SU-DHL-6 (cell line): ENCODE results near the gene CTPS1.

Source experiments
- H2AFZ ChIP-seq: fragments of 200-600 bp; sonication (generic); 2 replicates; pipeline ENCODE4 v1.6.1; 2014; ENCODE audit warnings: low read depth, mild to moderate bottlenecking, moderate library complexity, mixed read lengths, antibody characterized with exemption, low read length; ENCODE audit not compliant: severe bottlenecking
- H3F3A ChIP-seq: fragments of 200-600 bp; shearing (Covaris generic); 2 replicates; pipeline ENCODE4 v1.6.0; 2016; ENCODE audit warnings: antibody characterized with exemption, mild to moderate bottlenecking; ENCODE audit not compliant: insufficient read depth
- H3K27ac ChIP-seq: fragments of 200-600 bp; sonication (generic); 2 replicates; pipeline ENCODE4 v1.5.1; 2016; ENCODE audit warnings: low read depth, mild to moderate bottlenecking, low read length, moderate library complexity, mixed read lengths
- H3K27me3 ChIP-seq: fragments of 200-600 bp; sonication (generic), shearing (Covaris generic); 2 replicates; pipeline ENCODE4 v1.6.0; 2014; ENCODE audit warnings: mild to moderate bottlenecking, low read length
- H3K36me3 ChIP-seq: fragments of 200-600 bp; sonication (generic); 2 replicates; pipeline ENCODE4 v1.6.1; 2014; ENCODE audit warnings: mild to moderate bottlenecking, low read length, mixed read lengths
- H3K4me2 ChIP-seq: fragments of 300-600, 200-600 bp; shearing (Covaris generic), sonication (generic); 2 replicates; pipeline ENCODE4 v1.6.0; 2014; ENCODE audit warnings: low read length, low read depth, mild to moderate bottlenecking; ENCODE audit not compliant: poor library complexity, severe bottlenecking
- H3K4me3 ChIP-seq: fragments of 200-600 bp; sonication (generic); 2 replicates; pipeline ENCODE4 v1.5.1; 2014; ENCODE audit warnings: antibody characterized with exemption, low read length, mild to moderate bottlenecking, mixed read lengths; ENCODE audit not compliant: insufficient read depth, poor library complexity, severe bottlenecking
- H3K79me2 ChIP-seq: fragments of 200-600 bp; sonication (generic); 2 replicates; pipeline ENCODE4 v1.6.1; 2014; ENCODE audit warnings: mild to moderate bottlenecking, low read length, moderate library complexity; ENCODE audit not compliant: insufficient read depth
- H3K9ac ChIP-seq: fragments of 200-600 bp; sonication (generic); 2 replicates; pipeline ENCODE4 v1.7.0; 2014; ENCODE audit warnings: mild to moderate bottlenecking, low read length
- H3K9me2 ChIP-seq: fragments of 200-600 bp; sonication (generic); replicated peaks from 2 replicates; pipeline ENCODE4 v1.6.1; 2014; ENCODE audit warnings: low read length; ENCODE audit not compliant: insufficient read depth
- H3K9me3 ChIP-seq: fragments of 200-600 bp; sonication (generic); 2 replicates; pipeline ENCODE4 v1.6.1; 2014; ENCODE audit warnings: low read length, mixed read lengths; ENCODE audit not compliant: insufficient read depth
- H4K20me1 ChIP-seq: fragments of 200-600 bp; sonication (generic); 2 replicates; pipeline ENCODE4 v1.6.1; 2014; ENCODE audit warnings: low read depth, mild to moderate bottlenecking, antibody characterized with exemption, low read length, moderate library complexity, mixed read lengths
- EZH2phosphoT487 ChIP-seq: fragments of 200-600 bp; sonication (generic), shearing (Covaris generic); conservative IDR thresholded peaks from 2 replicates; pipeline ENCODE4 v1.6.1; 2018; ENCODE audit warnings: mild to moderate bottlenecking, antibody characterized with exemption, low read length, moderate library complexity, mixed read lengths
- TF ChIP-seq, protein P1 (sequence below): fragments of 200-600 bp; sonication (generic); IDR thresholded peaks from one replicate; pipeline ENCODE4 v1.5.1; 2017; ENCODE audit warnings: antibody characterized with exemption, mild to moderate bottlenecking, low read length, moderate library complexity; ENCODE audit not compliant: insufficient read depth, poor library complexity, severe bottlenecking

The CTPS1 gene

DNA sequence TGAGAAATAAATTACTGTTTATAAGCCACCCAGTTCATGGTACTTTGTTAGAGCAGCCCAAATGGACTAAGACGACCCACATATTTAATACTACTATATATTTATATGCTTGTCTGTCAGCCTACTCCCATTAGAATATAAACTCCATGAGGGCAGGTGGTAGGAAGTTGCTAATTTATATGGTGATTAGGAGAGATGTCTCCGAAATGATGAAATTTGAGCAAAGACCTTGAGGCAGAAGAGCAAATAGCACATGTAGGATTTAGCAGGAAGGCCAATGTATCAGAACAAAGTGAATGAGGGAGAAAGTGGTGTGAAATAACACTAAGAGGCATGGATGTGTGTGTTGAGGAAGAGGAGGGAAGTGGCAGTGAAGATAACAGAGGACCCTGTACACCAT is 52.7 kb downstream of the CTPS1 start:
- no peak overlapping the region for H3K4me2 ChIP-seq
- H3K4me3 ChIP-seq, result no peak overlapping the region
- H3K9me3 ChIP-seq, result no peaks in the 10 kb centered on the region
- no peaks in the 10 kb centered on the region for H3F3A ChIP-seq
- H3K27ac ChIP-seq, result no peak overlapping the region
- no peaks in the 10 kb centered on the region for H3K27me3 ChIP-seq
- H4K20me1 ChIP-seq, result no peaks in the 10 kb centered on the region
- H3K79me2 ChIP-seq, result no peaks in the 10 kb centered on the region
- no peak for TF ChIP-seq EZH2phosphoT487
- TF ChIP-seq, protein P1, sequence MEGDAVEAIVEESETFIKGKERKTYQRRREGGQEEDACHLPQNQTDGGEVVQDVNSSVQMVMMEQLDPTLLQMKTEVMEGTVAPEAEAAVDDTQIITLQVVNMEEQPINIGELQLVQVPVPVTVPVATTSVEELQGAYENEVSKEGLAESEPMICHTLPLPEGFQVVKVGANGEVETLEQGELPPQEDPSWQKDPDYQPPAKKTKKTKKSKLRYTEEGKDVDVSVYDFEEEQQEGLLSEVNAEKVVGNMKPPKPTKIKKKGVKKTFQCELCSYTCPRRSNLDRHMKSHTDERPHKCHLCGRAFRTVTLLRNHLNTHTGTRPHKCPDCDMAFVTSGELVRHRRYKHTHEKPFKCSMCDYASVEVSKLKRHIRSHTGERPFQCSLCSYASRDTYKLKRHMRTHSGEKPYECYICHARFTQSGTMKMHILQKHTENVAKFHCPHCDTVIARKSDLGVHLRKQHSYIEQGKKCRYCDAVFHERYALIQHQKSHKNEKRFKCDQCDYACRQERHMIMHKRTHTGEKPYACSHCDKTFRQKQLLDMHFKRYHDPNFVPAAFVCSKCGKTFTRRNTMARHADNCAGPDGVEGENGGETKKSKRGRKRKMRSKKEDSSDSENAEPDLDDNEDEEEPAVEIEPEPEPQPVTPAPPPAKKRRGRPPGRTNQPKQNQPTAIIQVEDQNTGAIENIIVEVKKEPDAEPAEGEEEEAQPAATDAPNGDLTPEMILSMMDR, result no peak
- H3K9ac ChIP-seq, result no peak overlapping the region
- no peaks in the 10 kb centered on the region for H3K9me2 ChIP-seq
- no peak overlapping the region for H2AFZ ChIP-seq
- H3K36me3 ChIP-seq, result 0 out of 2 replicates have a peak, but pooled peaks cover 1% of the 10 kb centered on the region

- Histone ChIP-seq H2AFZ (no peak overlapping the region), H3K4me2 (no peak overlapping the region), H3K36me3 (0 out of 2 replicates have a peak, but pooled peaks cover 4% of the 10 kb centered on the region), H3K27me3 (no peaks in the 10 kb centered on the region), H3K27ac (no peak overlapping the region), H3K9me2 (no peaks in the 10 kb centered on the region), H3K4me3 (no peak overlapping the region), H3F3A (no peaks in the 10 kb centered on the region), H3K79me2 (no peaks in the 10 kb centered on the region), H3K9me3 (no peaks in the 10 kb centered on the region), H4K20me1 (no peaks in the 10 kb centered on the region), H3K9ac (no peak overlapping the region)
- TF ChIP-seq EZH2phosphoT487, result no peak
- TF ChIP-seq, protein P1, result no peak
Observed at GRCh38 chr1:41033272-41033671, 53.8 kb downstream of the CTPS1 start.

DNA sequence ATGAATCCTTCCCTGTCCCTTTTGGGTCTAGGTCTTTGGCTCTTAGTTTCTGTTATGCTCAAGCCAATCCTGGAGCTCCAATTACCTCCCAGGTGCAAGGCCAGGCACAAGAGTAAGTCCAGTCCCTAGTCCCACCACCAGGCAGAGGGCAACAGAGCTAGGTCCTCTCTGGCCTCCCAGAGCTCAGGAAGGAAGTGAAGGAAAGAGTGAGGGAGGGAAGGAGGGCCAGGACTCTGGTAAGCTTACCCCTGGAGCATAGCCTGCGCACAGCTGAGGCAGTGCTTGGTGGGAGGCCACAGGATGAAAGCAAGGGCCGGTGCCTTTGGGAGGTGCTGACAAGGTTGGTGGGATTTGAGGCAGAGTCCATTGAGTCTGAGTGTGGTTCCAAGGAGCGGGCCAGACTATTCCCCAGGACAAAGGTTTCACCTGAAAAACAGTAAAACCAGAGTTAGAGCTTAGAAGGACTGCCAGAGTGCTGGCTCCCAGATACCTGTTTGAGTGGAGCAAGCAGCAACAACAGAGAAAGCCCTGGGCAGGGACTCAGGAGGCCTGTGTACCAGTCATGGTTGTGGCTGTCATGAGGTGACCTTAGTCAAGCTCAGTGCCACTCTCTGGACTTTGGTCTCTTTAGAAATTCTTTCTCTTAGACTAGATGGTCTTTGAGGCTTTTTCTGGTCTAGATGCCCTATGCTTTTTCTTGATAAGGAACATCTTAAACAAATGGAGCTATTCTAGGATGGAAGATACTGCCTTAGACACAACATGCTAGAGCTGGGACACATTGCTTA is 57.8 kb downstream of the CTPS1 start:
- no peaks in the 10 kb centered on the region for H3F3A ChIP-seq
- no peaks in the 10 kb centered on the region for H3K9me2 ChIP-seq
- H3K27ac ChIP-seq, result no peak overlapping the region
- no peak overlapping the region for H2AFZ ChIP-seq
- TF ChIP-seq EZH2phosphoT487, result no peak
- TF ChIP-seq, protein P1, result no peak
- no peaks in the 10 kb centered on the region for H3K9me3 ChIP-seq
- H3K4me3 ChIP-seq, result no peak overlapping the region
- no peak overlapping the region for H3K4me2 ChIP-seq
- no peak overlapping the region for H3K9ac ChIP-seq
- H3K79me2 ChIP-seq, result no peaks in the 10 kb centered on the region
- no peaks in the 10 kb centered on the region for H3K27me3 ChIP-seq
- no peaks in the 10 kb centered on the region for H4K20me1 ChIP-seq
- 0 out of 2 replicates have a peak, but pooled peaks cover 4% of the 10 kb centered on the region for H3K36me3 ChIP-seq
